HepG2 (cell line): ENCODE data around the gene TNXB. TPM values are rescaled to one million over a fixed set of nuclear protein-coding genes. Genes with fewer than 3 reads are reported as not detected.

Source experiments
- ATAC-seq: fragments of 200-7000 bp; cut with Tn5 transposase; 3 replicates; pipeline ENCODE4 v1.9.1; 2020; ENCODE audit warnings: mild to moderate bottlenecking, moderate library complexity
- BruUV-seq: library from RNA; stranded (reverse); fragments of 400-500 nt; replicated peaks from 2 replicates; lab custom pipeline; 2021; lab: Mats Ljungman, UMichigan
- CTCF ChIA-PET: fragments of 300-600 bp; formaldehyde crosslinking; extraction: SDS; loops from one replicate; lab custom pipeline; 2021; ENCODE audit warnings: low total read pairs, inconsistent platforms, low intra/inter-chr PET ratio; lab: Yijun Ruan, JAX
- POLR2A ChIA-PET: fragments of 350-600 bp; sonication (Branson Sonifier 250); formaldehyde crosslinking; loops from one replicate; lab custom pipeline; 2020; ENCODE audit warnings: antibody characterized with exemption, inconsistent platforms; lab: Yijun Ruan, JAX
- DNase-seq: peaks from one replicate; pipeline ENCODE4 v3.0.0-alpha.2; 2015; ENCODE audit warnings: low spot score
- FAIRE-seq: peaks from 3 replicates; lab custom pipeline; 2011; peaks lifted over from hg19 to GRCh38; lab: Jason Lieb, UNC
- H2AFZ ChIP-seq: one replicate; pipeline ENCODE4 v1.6.1; 2011; ENCODE audit warnings: low read length, inconsistent platforms
- H3K27ac ChIP-seq: fragments of 300-600 bp; 3 replicates; pipeline ENCODE4 v1.8.0; 2011; ENCODE audit warnings: mixed run types, mild to moderate bottlenecking, mixed read lengths, low read length, inconsistent platforms; ENCODE audit not compliant: insufficient read depth; ENCODE audit errors: extremely low read length
- H3K27me3 ChIP-seq, 2 experiments: fragments of 200-600 bp in 1 of 2; 2 replicates in 1 of 2; 3 replicates in 1 of 2; pipeline versions ENCODE4 v1.6.0 to v1.8.0; 2011; ENCODE audit warnings: low read length in 2 of 2, mild to moderate bottlenecking in 2 of 2, moderate library complexity in 2 of 2, inconsistent platforms in 1 of 2; ENCODE audit not compliant: insufficient read depth in 2 of 2, control insufficient read depth in 1 of 2
- H3K36me3 ChIP-seq, 2 experiments: fragments of 200-600 bp in 1 of 2; replicated peaks in 1 of 2; 2 replicates in 1 of 2; 3 replicates in 1 of 2; pipeline versions ENCODE4 v1.5.1 to v1.8.0; 2011; ENCODE audit warnings: low read length in 2 of 2, inconsistent platforms in 1 of 2; ENCODE audit not compliant: insufficient read depth in 2 of 2, control insufficient read depth in 1 of 2
- H3K4me1 ChIP-seq: 2 replicates; pipeline ENCODE4 v1.5.1; 2012; ENCODE audit warnings: low read length, inconsistent platforms; ENCODE audit not compliant: insufficient read depth
- H3K4me2 ChIP-seq: 2 replicates; pipeline ENCODE4 v1.6.0; 2011; ENCODE audit warnings: low read depth, low read length, inconsistent platforms
- H3K4me3 ChIP-seq, 3 experiments: fragments of 200-600 bp in 1 of 3; sonication (generic), shearing (Covaris generic) in 1 of 3; replicated peaks in 1 of 3; 2 replicates each; pipeline ENCODE4 v1.5.1; 2011 to 2016; ENCODE audit warnings: low read length in 3 of 3, inconsistent platforms in 2 of 3, low read depth in 2 of 3, mild to moderate bottlenecking in 2 of 3, control low read depth in 1 of 3, mixed read lengths in 1 of 3; ENCODE audit not compliant: insufficient read depth in 1 of 3
- H3K79me2 ChIP-seq: one replicate; pipeline ENCODE4 v1.6.1; 2011; ENCODE audit warnings: low read length, inconsistent platforms; ENCODE audit not compliant: insufficient read depth
- H3K9ac ChIP-seq: 2 replicates; pipeline ENCODE4 v1.6.0; 2011; ENCODE audit warnings: mild to moderate bottlenecking, low read depth, low read length, inconsistent platforms; ENCODE audit not compliant: insufficient read depth
- H3K9me3 ChIP-seq: 2 replicates; pipeline ENCODE4 v1.5.1; 2012; ENCODE audit warnings: mild to moderate bottlenecking, low read length
- H4K20me1 ChIP-seq: 2 replicates; pipeline ENCODE4 v1.6.0; 2011; ENCODE audit warnings: inconsistent platforms, mild to moderate bottlenecking, low read length, moderate library complexity; ENCODE audit not compliant: insufficient read depth
- FOSL2 ChIP-seq: sonication (generic); formaldehyde crosslinking; IDR thresholded peaks from 2 replicates; pipeline ENCODE4 v1.4.0; 2020; ENCODE audit warnings: missing genetic modification reagents
- HDAC2 ChIP-seq: sonication (generic); formaldehyde crosslinking; IDR thresholded peaks from 2 replicates; pipeline ENCODE4 v1.4.0; 2020; ENCODE audit warnings: missing genetic modification reagents
- HNF4A ChIP-seq: sonication (generic); formaldehyde crosslinking; IDR thresholded peaks from 2 replicates; pipeline ENCODE4 v1.4.0; 2020; ENCODE audit warnings: missing genetic modification reagents
- KLF9 ChIP-seq: IDR thresholded peaks from 2 replicates; pipeline ENCODE4 v1.6.1; 2016; ENCODE audit warnings: low read depth
- MED8 ChIP-seq: sonication (generic); formaldehyde crosslinking; IDR thresholded peaks from 2 replicates; pipeline ENCODE4 v1.8.1; 2023; ENCODE audit warnings: mild to moderate bottlenecking, missing genetic modification reagents; ENCODE audit not compliant: insufficient replicate concordance
- NCOA5 ChIP-seq: sonication (generic); formaldehyde crosslinking; IDR thresholded peaks from 2 replicates; pipeline ENCODE4 v1.4.0; 2020; ENCODE audit warnings: missing genetic modification reagents
- NFRKB ChIP-seq: fragments of 450-650 bp; IDR thresholded peaks from 2 replicates; pipeline ENCODE4 v1.6.1; 2017
- ONECUT2 ChIP-seq: sonication (generic); formaldehyde crosslinking; IDR thresholded peaks from 2 replicates; pipeline ENCODE4 v1.4.0; 2020; ENCODE audit warnings: missing genetic modification reagents
- ZBTB8A ChIP-seq: sonication (generic); formaldehyde crosslinking; IDR thresholded peaks from 2 replicates; pipeline ENCODE4 v1.4.0; 2020; ENCODE audit warnings: mild to moderate bottlenecking, low read depth, missing genetic modification reagents, borderline replicate concordance
- ZFP36L2 ChIP-seq: sonication (generic); formaldehyde crosslinking; IDR thresholded peaks from 2 replicates; pipeline ENCODE4 v1.4.0; 2020; ENCODE audit warnings: missing genetic modification reagents
- ZNF142 ChIP-seq: sonication (generic); formaldehyde crosslinking; IDR thresholded peaks from 2 replicates; pipeline ENCODE4 v1.4.0; 2020; ENCODE audit warnings: missing genetic modification reagents
- ZNF274 ChIP-seq: sonication (generic); formaldehyde crosslinking; IDR thresholded peaks from 2 replicates; pipeline ENCODE4 v1.5.1; 2020; ENCODE audit warnings: mild to moderate bottlenecking, missing genetic modification reagents
- ZNF543 ChIP-seq: sonication (generic); formaldehyde crosslinking; IDR thresholded peaks from 2 replicates; pipeline ENCODE4 v1.4.0; 2020; ENCODE audit warnings: mild to moderate bottlenecking, missing genetic modification reagents
- ZNF556 ChIP-seq: sonication (generic); formaldehyde crosslinking; IDR thresholded peaks from 2 replicates; pipeline ENCODE4 v1.4.0; 2020; ENCODE audit warnings: mild to moderate bottlenecking, missing genetic modification reagents, borderline replicate concordance
- ZSCAN21 ChIP-seq: sonication (generic); formaldehyde crosslinking; IDR thresholded peaks from 2 replicates; pipeline ENCODE4 v1.8.0; 2022; ENCODE audit warnings: mild to moderate bottlenecking, missing genetic modification reagents, moderate library complexity, borderline replicate concordance
- in situ Hi-C: cut with HindIII; loops from 2 replicates; pipeline ENCODE4 v1.10.0; 2017; ENCODE audit warnings: low pct_unique_long_range_greater_than_20kb; ENCODE audit not compliant: extremely low pct_ligation_motif_present
- intact Hi-C: fragments of 100-400 bp; cut with micrococcal nuclease; formaldehyde crosslinking; loops from one replicate; pipeline ENCODE4 v1.10.0; 2022; ENCODE audit not compliant: unreplicated experiment
- polyA plus RNA-seq, 8 experiments: library from polyadenylated mRNA; depleted of rRNA in 3 of 8; stranded (reverse) in 7 of 8; unstranded in 1 of 8; fragments of >200 nt; fragmentation: Illumina TruSeq in 4 of 8; extraction: Trizol in 4 of 8; gene quantifications; 2 replicates each; pipeline versions ENCODE4 v1.2.1 to v1.2.3, GENCODE V29; 2011 to 2016; ENCODE audit warnings: low read depth in 4 of 8, missing spikeins in 1 of 8, mixed read lengths in 1 of 8; ENCODE audit not compliant: insufficient read depth in 1 of 8
- total RNA-seq, 5 experiments: library from RNA; depleted of rRNA; stranded (reverse); fragments of >200 nt; fragmentation: Illumina TruSeq; extraction: Trizol; gene quantifications; 2 replicates each; pipeline ENCODE4 v1.2.3, GENCODE V29; 2016; ENCODE audit warnings: low read depth in 1 of 5
- TF ChIP-seq, protein P1 (sequence below): sonication (generic); formaldehyde crosslinking; IDR thresholded peaks from 2 replicates; pipeline ENCODE4 v1.4.0; 2020; ENCODE audit warnings: low read depth, missing genetic modification reagents
- TF ChIP-seq, protein P2 (sequence below): sonication (generic); formaldehyde crosslinking; IDR thresholded peaks from 2 replicates; pipeline ENCODE4 v1.4.0; 2020; ENCODE audit warnings: low read depth, mild to moderate bottlenecking, missing genetic modification reagents

Gene TNXB
- total and polyA plus RNA-seq, 2 of the 13 experiments (the other 11 are each of a cell fraction or from before 2014, with no cell fraction given) = 1.6 to 2.7 TPM

GRCh38 chr6:32158052-32158451 lies 48.9 kb upstream of the TNXB start:
- Histone ChIP-seq H3K27me3 (no peaks in the 10 kb centered on the region; a peak in 1 of 5 replicates), H4K20me1 (no peaks in the 10 kb centered on the region), H3K4me1 (peaks cover 18% of the 10 kb centered on the region), H3K36me3 (peaks cover 21 to 39% of the 10 kb centered on the region in 2 experiments), H3K9me3 (no peaks in the 10 kb centered on the region), H3K9ac (no peak overlapping the region), H2AFZ (no peak overlapping the region), H3K79me2 (peaks cover 17% of the 10 kb centered on the region), H3K27ac (no peak overlapping the region), H3K4me3 (no peak overlapping the region), H3K4me2 (no peak overlapping the region)
- FAIRE-seq = no peak
- ATAC-seq = no peak
- POLR2A ChIA-PET = interaction anchor here (1.9 kb wide), 1 partner anchor 19 kb away, joined by 6 read pairs; no protein-coding TSS in a partner anchor
- no peak for DNase-seq
- in situ Hi-C loops = no loop called here
- no TSS peak for BruUV-seq
- intact Hi-C loops = no loop called here
- CTCF ChIA-PET = no interaction called here
- TF ChIP-seq ZSCAN21 = no peak
- TF ChIP-seq ZNF543 (CRISPR knock-in tag) = no peak
- TF ChIP-seq KLF9 (CRISPR knock-in tag) = no peak
- TF ChIP-seq, protein P1, sequence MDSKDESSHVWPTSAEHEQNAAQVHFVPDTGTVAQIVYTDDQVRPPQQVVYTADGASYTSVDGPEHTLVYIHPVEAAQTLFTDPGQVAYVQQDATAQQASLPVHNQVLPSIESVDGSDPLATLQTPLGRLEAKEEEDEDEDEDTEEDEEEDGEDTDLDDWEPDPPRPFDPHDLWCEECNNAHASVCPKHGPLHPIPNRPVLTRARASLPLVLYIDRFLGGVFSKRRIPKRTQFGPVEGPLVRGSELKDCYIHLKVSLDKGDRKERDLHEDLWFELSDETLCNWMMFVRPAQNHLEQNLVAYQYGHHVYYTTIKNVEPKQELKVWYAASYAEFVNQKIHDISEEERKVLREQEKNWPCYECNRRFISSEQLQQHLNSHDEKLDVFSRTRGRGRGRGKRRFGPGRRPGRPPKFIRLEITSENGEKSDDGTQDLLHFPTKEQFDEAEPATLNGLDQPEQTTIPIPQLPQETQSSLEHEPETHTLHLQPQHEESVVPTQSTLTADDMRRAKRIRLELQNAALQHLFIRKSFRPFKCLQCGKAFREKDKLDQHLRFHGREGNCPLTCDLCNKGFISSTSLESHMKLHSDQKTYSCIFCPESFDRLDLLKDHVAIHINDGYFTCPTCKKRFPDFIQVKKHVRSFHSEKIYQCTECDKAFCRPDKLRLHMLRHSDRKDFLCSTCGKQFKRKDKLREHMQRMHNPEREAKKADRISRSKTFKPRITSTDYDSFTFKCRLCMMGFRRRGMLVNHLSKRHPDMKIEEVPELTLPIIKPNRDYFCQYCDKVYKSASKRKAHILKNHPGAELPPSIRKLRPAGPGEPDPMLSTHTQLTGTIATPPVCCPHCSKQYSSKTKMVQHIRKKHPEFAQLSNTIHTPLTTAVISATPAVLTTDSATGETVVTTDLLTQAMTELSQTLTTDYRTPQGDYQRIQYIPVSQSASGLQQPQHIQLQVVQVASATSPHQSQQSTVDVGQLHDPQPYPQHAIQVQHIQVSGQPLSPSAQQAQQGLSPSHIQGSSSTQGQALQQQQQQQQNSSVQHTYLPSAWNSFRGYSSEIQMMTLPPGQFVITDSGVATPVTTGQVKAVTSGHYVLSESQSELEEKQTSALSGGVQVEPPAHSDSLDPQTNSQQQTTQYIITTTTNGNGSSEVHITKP (CRISPR knock-in tag) = no peak
- no peak for TF ChIP-seq ZNF142 (CRISPR knock-in tag)
- TF ChIP-seq NFRKB = no peak
- no peak for TF ChIP-seq ZNF274 (CRISPR knock-in tag)
- TF ChIP-seq ZNF556 (CRISPR knock-in tag) = no peak
- TF ChIP-seq HDAC2 (CRISPR knock-in tag) = no peak
- no peak for TF ChIP-seq ONECUT2 (CRISPR knock-in tag)
- TF ChIP-seq MED8 (CRISPR knock-in tag) = no peak
- no peak for TF ChIP-seq FOSL2 (CRISPR knock-in tag)
- TF ChIP-seq, protein P2, sequence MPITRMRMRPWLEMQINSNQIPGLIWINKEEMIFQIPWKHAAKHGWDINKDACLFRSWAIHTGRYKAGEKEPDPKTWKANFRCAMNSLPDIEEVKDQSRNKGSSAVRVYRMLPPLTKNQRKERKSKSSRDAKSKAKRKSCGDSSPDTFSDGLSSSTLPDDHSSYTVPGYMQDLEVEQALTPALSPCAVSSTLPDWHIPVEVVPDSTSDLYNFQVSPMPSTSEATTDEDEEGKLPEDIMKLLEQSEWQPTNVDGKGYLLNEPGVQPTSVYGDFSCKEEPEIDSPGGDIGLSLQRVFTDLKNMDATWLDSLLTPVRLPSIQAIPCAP (CRISPR knock-in tag) = no peak
- TF ChIP-seq ZFP36L2 = no peak
- TF ChIP-seq ZBTB8A (CRISPR knock-in tag) = no peak
- no peak for TF ChIP-seq NCOA5 (CRISPR knock-in tag)
- no peak for TF ChIP-seq HNF4A (CRISPR knock-in tag)
